HT1080 (cell line): ENCODE results near the gene THSD7B. TPM values are rescaled to one million over a fixed set of nuclear protein-coding genes. Genes with fewer than 3 reads are reported as not detected.

ENCODE experiments used
- DNase-seq: peaks from one replicate; pipeline ENCODE4 v3.0.0-alpha.2; 2015; ENCODE audit warnings: low read depth
- total RNA-seq: library from RNA; depleted of rRNA; stranded (reverse); fragments of >200 nt; shearing (Covaris generic); gene quantifications from 2 replicates; pipeline ENCODE4 v1.2.3, GENCODE V29; 2014

THSD7B gene
- total RNA-seq, 1 experiment from 2014 or later, result 0.03 TPM

- no peak for DNase-seq
Measured at GRCh38 chr2:136818839-136819238, 53.5 kb downstream of the THSD7B start.

GRCh38 chr2:136823291-136823690 lies 57.9 kb downstream of the THSD7B start:
- no peak for DNase-seq

- no peak for DNase-seq
Measured at GRCh38 chr2:136828162-136828561, 62.8 kb downstream of the THSD7B start.

GRCh38 chr2:136828774-136829173 lies 63.4 kb downstream of the THSD7B start:
- DNase-seq, result no peak

- DNase-seq, result no peak
Measured at GRCh38 chr2:136844546-136844945, 79.2 kb downstream of the THSD7B start.

GRCh38 chr2:136858656-136859055 lies 93.3 kb downstream of the THSD7B start:
- DNase-seq, result no peak

GRCh38 chr2:136860443-136860958 lies 95.2 kb downstream of the THSD7B start:
- DNase-seq, result no peak

- DNase-seq, result no peak
Measured at GRCh38 chr2:136863468-136863867, 98.1 kb downstream of the THSD7B start.

- DNase-seq, result no peak
Measured at GRCh38 chr2:136863874-136864273, 98.5 kb downstream of the THSD7B start.

- DNase-seq, result no peak
Measured at GRCh38 chr2:136871424-136871823, 106.1 kb downstream of the THSD7B start.

- DNase-seq, result peak; percentile 25
Measured at GRCh38 chr2:136874258-136874657, 108.9 kb downstream of the THSD7B start.

GRCh38 chr2:136891100-136891499 lies 125.8 kb downstream of the THSD7B start:
- DNase-seq, result no peak

GRCh38 chr2:136894007-136894634 lies 128.8 kb downstream of the THSD7B start:
- DNase-seq, result no peak

- no peak for DNase-seq
Measured at GRCh38 chr2:136901732-136902131, 136.4 kb downstream of the THSD7B start.

GRCh38 chr2:136905779-136906178 lies 140.4 kb downstream of the THSD7B start:
- no peak for DNase-seq

GRCh38 chr2:136909777-136910176 lies 144.4 kb downstream of the THSD7B start:
- DNase-seq, result no peak

GRCh38 chr2:136916131-136916530 lies 150.8 kb downstream of the THSD7B start:
- no peak for DNase-seq

GRCh38 chr2:136917411-136917881 lies 152.1 kb downstream of the THSD7B start:
- DNase-seq, result peak; percentile 11

- DNase-seq, result no peak
Measured at GRCh38 chr2:136919682-136920081, 154.3 kb downstream of the THSD7B start.

GRCh38 chr2:136920652-136921333 lies 155.4 kb downstream of the THSD7B start:
- no peak for DNase-seq

- DNase-seq, result no peak
Measured at GRCh38 chr2:136927156-136927555, 161.8 kb downstream of the THSD7B start.

GRCh38 chr2:136929531-136929930 lies 164.2 kb downstream of the THSD7B start:
- no peak for DNase-seq

GRCh38 chr2:136932700-136933099 lies 167.4 kb downstream of the THSD7B start:
- peak; percentile 46 for DNase-seq
